Right lobe of liver (tissue), 4 donors: ENCODE data around the gene YKT6.

Source experiments
- POLR2A ChIP-seq: fragments of 450-650 bp; IDR thresholded peaks from one replicate; pipeline ENCODE4 v1.6.1; 2017; ENCODE audit warnings: antibody characterized with exemption, mild to moderate bottlenecking
- TF ChIP-seq, protein P1 (sequence below), 4 donors: fragments of 200-600 bp in 3 of 4; fragments of 450-650 bp in 1 of 4; IDR thresholded peaks; one replicate each; pipeline versions ENCODE4 v1.5.1 to v1.8.0; 2016 to 2022; ENCODE audit warnings: antibody characterized with exemption in 4 of 4, mild to moderate bottlenecking in 2 of 4
- donor health status: DM: no; HTN: no; CAD: no.
- donor health status: DM: no; HTN: no; CAD: no.
- donor health status: DM: no; HTN: yes; CAD: no.

DNA sequence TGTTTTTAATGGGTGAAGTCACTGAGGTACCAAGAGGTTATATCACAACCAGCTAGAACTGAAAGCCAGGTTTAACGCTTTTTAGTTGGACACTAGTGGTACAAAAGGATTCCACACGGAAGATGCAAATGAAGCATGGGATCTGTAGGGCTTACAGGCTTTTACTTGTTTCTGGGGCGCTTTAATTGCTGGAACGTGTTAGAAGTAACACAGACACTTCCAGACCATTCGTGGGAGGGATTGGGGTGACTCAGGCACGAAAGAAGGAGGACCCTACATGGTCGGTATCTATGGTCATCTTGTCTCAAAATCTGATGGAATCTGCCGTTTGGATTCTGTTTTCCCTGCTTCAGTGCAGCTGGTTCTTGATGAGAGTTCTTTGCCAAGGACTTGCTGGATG lies 1.0 kb downstream of the YKT6 start:
- TF ChIP-seq, protein P1, sequence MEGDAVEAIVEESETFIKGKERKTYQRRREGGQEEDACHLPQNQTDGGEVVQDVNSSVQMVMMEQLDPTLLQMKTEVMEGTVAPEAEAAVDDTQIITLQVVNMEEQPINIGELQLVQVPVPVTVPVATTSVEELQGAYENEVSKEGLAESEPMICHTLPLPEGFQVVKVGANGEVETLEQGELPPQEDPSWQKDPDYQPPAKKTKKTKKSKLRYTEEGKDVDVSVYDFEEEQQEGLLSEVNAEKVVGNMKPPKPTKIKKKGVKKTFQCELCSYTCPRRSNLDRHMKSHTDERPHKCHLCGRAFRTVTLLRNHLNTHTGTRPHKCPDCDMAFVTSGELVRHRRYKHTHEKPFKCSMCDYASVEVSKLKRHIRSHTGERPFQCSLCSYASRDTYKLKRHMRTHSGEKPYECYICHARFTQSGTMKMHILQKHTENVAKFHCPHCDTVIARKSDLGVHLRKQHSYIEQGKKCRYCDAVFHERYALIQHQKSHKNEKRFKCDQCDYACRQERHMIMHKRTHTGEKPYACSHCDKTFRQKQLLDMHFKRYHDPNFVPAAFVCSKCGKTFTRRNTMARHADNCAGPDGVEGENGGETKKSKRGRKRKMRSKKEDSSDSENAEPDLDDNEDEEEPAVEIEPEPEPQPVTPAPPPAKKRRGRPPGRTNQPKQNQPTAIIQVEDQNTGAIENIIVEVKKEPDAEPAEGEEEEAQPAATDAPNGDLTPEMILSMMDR (IDR thresholded peaks at IDR 0.05), result no peak
- TF ChIP-seq POLR2A, result no peak
